DND-41 (cell line): ENCODE measurements around the gene LGALS3BP.

ENCODE experiments used
- CTCF ChIP-seq: IDR thresholded peaks from 2 replicates; pipeline ENCODE4 v1.5.1; 2012; ENCODE audit warnings: borderline replicate concordance, low read length, moderate library complexity, mild to moderate bottlenecking; ENCODE audit not compliant: poor library complexity, severe bottlenecking; ENCODE audit errors: extremely low read depth
- EZH2 ChIP-seq: IDR thresholded peaks from 3 replicates; pipeline ENCODE4 v1.6.1; 2012; ENCODE audit warnings: borderline replicate concordance, low read depth, mild to moderate bottlenecking, moderate library complexity, low read length, inconsistent platforms; ENCODE audit not compliant: severe bottlenecking

GRCh38 chr17:79003661-79004411, 24.1 kb upstream of the LGALS3BP start:
- no peak for TF ChIP-seq CTCF
- TF ChIP-seq EZH2, result no peak
